ENCODE results near the gene THOC2.
"Not testable (repeated sequence)": the region's sequence is repeated elsewhere in the genome, so short reads cannot be mapped to it uniquely, and the experiment has no call there.

The THOC2 gene, protein sequence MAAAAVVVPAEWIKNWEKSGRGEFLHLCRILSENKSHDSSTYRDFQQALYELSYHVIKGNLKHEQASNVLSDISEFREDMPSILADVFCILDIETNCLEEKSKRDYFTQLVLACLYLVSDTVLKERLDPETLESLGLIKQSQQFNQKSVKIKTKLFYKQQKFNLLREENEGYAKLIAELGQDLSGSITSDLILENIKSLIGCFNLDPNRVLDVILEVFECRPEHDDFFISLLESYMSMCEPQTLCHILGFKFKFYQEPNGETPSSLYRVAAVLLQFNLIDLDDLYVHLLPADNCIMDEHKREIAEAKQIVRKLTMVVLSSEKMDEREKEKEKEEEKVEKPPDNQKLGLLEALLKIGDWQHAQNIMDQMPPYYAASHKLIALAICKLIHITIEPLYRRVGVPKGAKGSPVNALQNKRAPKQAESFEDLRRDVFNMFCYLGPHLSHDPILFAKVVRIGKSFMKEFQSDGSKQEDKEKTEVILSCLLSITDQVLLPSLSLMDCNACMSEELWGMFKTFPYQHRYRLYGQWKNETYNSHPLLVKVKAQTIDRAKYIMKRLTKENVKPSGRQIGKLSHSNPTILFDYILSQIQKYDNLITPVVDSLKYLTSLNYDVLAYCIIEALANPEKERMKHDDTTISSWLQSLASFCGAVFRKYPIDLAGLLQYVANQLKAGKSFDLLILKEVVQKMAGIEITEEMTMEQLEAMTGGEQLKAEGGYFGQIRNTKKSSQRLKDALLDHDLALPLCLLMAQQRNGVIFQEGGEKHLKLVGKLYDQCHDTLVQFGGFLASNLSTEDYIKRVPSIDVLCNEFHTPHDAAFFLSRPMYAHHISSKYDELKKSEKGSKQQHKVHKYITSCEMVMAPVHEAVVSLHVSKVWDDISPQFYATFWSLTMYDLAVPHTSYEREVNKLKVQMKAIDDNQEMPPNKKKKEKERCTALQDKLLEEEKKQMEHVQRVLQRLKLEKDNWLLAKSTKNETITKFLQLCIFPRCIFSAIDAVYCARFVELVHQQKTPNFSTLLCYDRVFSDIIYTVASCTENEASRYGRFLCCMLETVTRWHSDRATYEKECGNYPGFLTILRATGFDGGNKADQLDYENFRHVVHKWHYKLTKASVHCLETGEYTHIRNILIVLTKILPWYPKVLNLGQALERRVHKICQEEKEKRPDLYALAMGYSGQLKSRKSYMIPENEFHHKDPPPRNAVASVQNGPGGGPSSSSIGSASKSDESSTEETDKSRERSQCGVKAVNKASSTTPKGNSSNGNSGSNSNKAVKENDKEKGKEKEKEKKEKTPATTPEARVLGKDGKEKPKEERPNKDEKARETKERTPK (N-terminal part only)

GRCh38 chrX:123732670-123733363 is at the start of gene THOC2:
TSS of gene THOC2 (minus strand) at chrX:123733052. CDS start at chrX:123733022, 30 bp downstream.
- TF ChIP-seq, protein P1, sequence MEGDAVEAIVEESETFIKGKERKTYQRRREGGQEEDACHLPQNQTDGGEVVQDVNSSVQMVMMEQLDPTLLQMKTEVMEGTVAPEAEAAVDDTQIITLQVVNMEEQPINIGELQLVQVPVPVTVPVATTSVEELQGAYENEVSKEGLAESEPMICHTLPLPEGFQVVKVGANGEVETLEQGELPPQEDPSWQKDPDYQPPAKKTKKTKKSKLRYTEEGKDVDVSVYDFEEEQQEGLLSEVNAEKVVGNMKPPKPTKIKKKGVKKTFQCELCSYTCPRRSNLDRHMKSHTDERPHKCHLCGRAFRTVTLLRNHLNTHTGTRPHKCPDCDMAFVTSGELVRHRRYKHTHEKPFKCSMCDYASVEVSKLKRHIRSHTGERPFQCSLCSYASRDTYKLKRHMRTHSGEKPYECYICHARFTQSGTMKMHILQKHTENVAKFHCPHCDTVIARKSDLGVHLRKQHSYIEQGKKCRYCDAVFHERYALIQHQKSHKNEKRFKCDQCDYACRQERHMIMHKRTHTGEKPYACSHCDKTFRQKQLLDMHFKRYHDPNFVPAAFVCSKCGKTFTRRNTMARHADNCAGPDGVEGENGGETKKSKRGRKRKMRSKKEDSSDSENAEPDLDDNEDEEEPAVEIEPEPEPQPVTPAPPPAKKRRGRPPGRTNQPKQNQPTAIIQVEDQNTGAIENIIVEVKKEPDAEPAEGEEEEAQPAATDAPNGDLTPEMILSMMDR (conservative IDR thresholded peaks at IDR 0.05; ENCODE audit: control insufficient read depth, insufficient read depth, low read depth, low read length), result peak; percentile 28
- peak within 1 kb of the TSS; percentile 85 for H3K4me3 ChIP-seq (ENCODE audit: control insufficient read depth, low read depth, low read length)
- peak; percentile 82 for DNase-seq (ENCODE audit: low read depth)

DNA sequence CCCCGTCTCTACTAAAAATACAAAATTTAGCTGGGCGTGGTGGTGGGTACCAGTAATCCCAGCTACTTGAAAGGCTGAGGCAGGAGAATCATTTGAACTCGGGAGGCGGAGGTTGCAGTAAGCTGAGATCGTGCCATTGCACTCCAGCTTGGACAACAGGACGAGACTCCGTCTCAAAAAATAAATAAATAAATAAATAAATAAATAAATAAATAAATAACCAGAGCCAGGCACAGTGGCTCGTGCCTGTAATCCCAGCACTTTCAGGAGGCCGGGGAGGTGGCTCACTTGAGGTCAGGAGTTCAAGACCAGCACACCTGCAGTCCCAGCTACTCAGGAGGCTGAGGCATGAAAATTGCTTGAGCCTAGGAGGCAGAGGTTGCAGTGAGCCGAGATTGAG is 48.9 kb upstream of the THOC2 start:
- DNase-seq (ENCODE audit: low read depth); H3K4me3 ChIP-seq (ENCODE audit: control insufficient read depth, low read depth, low read length): not testable (repeated sequence)

- TF ChIP-seq, protein P1 (conservative IDR thresholded peaks at IDR 0.05; ENCODE audit: control insufficient read depth, insufficient read depth, low read depth, low read length), result no peak
- no peak overlapping the region for H3K4me3 ChIP-seq (ENCODE audit: control insufficient read depth, low read depth, low read length)
- no peak for DNase-seq (ENCODE audit: low read depth)
Measured at GRCh38 chrX:123779908-123780396, 47.1 kb upstream of the THOC2 start.

DNA sequence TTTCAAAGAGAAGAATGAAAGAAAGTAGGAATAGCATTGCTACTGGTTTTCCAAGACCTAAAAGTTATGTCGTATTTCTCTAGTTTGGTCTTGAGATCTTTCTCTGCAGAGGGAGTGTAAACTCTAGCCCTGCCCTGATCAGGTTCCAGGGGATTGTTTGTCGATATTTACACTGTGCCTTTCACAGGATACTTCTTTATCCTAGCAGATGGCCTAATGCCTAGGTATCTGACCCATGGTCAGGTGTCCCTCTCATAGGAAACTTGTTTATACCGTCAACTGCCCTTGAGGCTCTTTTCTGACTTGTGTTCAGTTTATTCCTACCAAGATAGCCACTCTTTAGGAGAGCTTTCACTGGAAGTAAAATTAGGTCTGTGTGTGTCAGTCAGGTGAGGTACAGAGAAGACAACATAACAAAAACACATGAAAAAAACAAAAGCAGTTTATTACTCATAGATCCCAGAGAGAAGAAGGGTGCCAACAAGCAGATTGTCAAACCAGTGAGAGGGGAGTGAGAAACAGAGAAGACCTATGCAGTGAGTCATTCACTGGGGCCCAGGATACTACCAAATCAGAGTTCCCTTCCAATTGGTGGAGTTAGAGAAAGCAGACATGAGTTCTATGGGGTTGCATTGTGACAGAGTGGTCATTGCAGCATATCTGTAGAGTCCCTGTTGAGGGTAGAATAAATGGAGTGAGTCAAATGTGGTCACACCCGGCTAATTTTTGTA is 40.6 kb upstream of the THOC2 start:
- peak; percentile 44 for DNase-seq (ENCODE audit: low read depth)
- TF ChIP-seq, protein P1 (conservative IDR thresholded peaks at IDR 0.05; ENCODE audit: control insufficient read depth, insufficient read depth, low read depth, low read length), result no peak
- no peak overlapping the region for H3K4me3 ChIP-seq (ENCODE audit: control insufficient read depth, low read depth, low read length)

DNA sequence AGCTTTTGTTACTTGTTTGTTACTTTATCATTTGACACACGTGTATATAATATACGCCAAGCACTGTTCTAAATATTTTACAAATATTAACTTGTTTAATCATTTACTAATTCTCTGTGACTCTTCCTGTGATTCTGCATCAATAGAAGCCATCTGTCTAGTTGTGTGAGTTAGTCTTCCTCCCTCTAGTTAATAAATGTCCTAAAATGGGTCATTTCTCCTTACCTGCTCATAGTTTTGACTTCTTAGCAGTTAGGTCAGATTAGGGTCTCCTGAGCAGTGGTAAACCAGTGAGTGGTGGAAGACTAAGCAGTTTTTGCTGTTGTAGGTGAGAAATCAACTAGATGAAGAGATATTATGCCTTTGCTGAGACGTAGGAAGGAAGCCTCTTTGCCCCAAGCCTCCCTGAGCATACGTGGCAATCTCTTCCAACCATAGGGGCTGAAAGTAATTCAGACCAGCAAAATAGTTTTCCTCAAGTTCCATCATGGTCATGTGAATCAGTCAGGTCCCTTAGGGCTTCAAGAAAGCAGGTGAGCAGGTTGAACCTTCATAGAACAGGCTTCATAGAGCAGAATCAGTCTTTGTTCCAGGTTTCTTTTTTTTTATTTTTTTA is 38.7 kb upstream of the THOC2 start:
- H3K4me3 ChIP-seq (ENCODE audit: control insufficient read depth, low read depth, low read length), result no peak overlapping the region
- TF ChIP-seq, protein P1 (conservative IDR thresholded peaks at IDR 0.05; ENCODE audit: control insufficient read depth, insufficient read depth, low read depth, low read length), result no peak
- no peak for DNase-seq (ENCODE audit: low read depth)
